ENCODE data around the gene APOA1.

APOA1 gene

DNA sequence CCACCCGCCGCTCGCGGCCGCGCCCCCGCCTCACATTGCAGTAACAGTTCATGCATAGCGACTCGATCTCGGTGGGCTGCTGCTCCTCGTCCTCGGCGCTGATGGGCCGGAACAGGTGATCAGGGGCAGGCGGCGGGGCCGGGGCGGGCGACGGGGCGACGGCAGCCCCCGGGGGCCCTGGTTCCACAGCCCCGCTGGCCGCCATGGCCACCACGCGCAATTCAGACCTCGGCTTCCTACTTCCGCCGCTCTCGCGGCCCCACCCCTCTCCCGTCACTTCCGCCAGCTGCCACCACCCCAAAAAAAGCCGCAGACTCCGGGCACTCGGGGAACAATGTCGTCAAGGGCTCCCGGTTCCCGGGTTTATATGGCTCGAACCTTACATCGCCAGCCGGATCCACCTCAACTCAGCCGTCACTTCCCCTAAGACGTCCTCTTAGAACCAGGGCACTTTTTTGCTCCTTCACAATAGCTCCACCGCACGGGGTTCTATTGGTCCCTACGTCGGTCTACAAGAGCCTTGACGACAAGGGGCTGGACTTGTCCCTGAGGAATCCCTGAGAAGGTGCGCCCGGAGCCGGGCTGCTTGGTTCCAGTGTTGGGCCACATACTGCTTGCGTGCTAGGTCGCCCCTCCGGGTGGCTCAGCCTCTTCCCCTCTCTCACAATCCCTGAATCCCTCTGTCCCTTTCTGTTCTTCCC, 49.5 kb downstream of the APOA1 start, which contains the start of gene ZPR1:
TSS of gene ZPR1 (minus strand) at position 238 of the 701 bp plus-strand sequence. CDS start at position 205, 33 bp downstream.
- peak; percentile 76 to 85 for DNase-seq

- no peak for DNase-seq
Observed at GRCh38 chr11:116787436-116787785, 50.0 kb downstream of the APOA1 start.

DNA sequence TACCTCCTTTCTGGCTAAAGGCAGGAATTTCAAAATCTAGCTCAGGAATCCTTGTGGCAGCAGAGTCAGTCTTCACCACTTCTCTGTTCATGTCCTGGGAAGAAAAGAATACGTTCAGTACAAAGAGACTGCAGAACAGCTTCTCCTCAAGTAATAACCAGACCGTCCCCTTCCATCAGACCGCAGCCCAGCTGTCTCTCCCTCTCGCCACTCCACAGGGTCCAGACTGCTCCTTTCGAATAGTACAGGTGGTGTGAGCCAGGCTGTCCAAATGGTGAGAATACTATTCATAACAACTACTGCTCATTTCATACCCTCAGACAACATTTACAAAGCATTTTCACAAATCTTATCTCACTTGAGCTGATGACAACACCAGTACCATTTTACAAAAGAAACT, 50.5 kb downstream of the APOA1 start:
- DNase-seq: no peak

GRCh38 chr11:116786326-116786725, 51.1 kb downstream of the APOA1 start:
- no peak for DNase-seq
